GM21576 (cell line): Measurements from ENCODE around the gene PAIP2.
"Not testable (repeated sequence)": the region's sequence is repeated elsewhere in the genome, so short reads cannot be mapped to it uniquely, and the experiment has no call there.

Source experiments
- ATAC-seq: cut with Tn5 transposase; IDR thresholded peaks from one replicate; pipeline ENCODE4 v1.9.1; 2021; ENCODE audit warnings: mild to moderate bottlenecking, moderate library complexity; ENCODE audit not compliant: unreplicated experiment

PAIP2 gene

GRCh38 chr5:139377226-139377625 lies 35.6 kb downstream of the PAIP2 start:
- no peak for ATAC-seq

DNA sequence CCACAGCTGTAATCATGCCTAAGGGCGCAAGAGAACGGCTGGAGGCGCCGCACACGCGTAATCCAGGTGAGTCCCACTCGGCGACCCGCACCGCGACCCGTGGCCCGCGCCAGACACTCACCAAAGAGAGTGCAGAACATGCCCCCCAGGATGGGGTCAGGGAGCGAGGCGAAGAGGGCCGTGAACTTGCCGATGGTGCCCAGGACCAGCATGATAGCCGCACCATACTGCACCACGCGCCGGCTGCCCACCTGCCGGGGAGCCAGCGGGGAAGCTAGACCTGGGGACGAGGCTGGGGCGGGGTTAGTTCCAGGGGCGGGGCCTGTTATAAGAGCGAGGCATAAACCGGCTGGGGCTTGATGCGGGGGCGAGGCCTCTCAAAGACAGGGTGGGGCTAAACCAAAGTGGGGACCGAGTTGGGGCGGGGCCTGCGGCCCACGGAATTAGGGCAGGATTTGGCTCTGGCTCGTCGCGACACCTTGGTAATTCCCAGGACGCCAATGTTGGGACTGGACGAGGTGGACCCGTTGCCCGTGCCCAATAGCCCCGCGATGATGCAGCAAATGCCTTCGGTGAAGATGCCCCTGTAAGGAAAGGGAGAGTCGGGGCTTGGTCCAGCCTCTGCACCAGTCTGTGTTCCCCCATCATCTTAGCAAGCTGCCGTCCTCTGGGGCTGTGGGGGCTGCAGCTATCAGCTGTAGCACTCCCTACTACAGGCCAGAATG lies 36.6 kb downstream of the PAIP2 start:
- no peak for ATAC-seq

DNA sequence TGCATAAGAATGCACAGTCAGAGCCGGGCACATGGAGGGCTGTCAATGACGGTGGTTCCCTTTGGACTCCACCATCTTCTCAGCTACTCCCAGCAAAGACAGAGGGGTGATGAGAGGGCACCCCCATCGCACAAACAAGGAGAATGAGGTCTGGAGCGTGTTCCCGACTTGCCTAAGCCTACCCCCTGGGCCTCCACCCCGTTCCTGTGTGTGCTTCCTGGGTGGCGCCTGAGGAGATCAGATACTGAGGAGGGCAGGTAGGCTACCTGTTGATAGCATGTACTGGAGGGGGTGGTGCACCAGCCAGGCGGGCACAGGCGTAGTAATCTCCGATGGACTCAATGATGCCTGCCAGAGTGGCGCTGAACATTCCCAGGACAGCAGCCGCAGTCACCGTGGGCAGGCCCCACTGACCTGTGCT lies 37.3 kb downstream of the PAIP2 start:
- no peak for ATAC-seq

DNA sequence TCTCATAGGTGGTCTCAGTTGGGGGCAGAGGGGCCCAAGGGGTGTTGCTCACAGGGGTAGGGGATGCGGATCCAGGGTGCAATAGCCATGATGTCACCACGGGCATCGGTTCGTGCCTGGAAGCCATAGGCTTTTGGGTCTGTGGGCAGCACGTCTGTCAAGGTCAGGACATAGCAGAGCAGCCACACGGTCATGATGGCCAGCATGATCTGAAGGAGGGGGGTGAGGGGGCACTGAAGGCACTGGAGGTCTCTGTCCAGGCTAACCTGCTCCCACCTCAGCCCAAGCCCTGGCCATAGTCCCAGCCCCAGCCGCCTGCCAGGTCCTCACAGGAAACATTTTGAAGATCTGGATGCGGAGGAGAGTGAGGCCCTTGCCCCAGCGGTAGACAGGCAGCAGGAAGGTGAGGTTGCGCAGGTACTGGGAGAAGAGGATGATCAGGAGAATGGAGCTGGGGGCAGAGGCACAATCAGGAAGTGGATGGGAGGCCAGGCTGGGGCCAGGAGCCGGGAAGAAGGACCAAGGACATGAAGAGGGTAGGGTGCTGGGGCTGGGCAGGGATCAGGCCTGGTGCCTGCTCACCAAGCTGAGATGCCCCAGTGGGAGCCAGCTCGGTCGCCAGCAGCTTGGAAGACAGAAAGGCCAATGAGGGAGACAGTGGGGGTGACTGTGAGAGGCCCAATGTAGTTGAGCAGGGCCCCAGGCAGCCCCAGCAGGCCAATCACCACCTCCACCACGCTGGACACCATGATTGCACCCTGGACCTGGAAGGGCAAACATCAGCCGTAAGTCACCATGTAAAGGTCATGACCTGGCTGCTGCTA lies 38.2 kb downstream of the PAIP2 start:
- ATAC-seq, result no peak

- ATAC-seq, result no peak
These were observed 40.4 kb downstream of the PAIP2 start for GRCh38 chr5:139381837-139382761.

DNA sequence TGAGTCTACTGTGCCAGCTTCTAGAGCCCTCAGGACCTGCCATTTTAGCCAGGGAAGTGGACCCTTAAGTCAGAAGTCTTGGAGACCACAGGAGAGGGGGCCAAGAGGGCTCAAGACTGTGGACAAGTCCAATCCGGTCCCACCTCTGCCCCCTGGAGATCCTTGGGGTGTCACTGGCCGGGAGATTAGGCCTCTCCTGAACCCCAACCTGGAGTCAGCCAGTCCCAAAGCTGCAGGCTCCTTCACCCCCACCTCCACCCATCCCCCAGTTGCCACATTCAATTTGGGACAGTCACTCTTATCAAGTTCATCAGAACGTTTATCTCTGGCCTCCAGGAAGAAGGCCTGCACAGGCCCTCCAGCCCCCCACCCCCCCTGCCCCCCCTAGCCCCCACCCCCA lies 41.2 kb downstream of the PAIP2 start:
- ATAC-seq, result no peak

DNA sequence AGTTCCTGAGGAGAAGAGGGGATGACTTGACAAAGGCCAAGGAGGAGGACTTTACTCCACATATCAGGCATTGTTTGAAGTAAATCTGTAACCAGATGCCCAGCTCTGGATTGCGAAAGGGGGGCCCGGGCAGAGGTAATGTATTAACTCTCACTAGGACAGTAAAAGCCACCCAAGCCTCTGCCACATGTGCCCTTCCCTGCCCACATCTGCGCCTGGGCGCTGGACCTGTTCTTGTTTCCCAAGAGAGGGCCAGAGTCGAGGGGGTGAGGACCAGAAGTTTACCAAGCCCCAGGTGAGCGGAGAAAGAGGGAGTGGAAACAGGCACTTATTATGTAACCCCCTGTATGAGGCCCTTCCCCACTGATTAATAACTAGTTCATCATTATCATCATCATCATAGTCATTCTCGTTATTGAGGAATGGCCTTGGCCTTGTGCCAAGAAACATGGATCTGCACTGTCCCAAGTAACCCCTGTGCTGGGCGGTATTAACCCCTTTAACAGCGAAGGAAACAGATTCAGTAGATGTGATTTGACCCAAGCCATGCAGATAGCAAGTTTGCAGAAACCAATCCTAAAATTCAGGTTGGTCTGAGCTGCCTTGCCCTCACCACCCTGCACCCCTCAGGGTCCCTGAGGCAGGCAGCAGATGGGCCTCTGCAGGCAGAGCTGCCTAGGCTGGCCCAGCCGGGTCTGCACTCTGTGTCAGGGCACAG lies 41.8 kb downstream of the PAIP2 start, which contains the start of gene SLC23A1:
Gene SLC23A1, minus strand, starts transcription at position 23 of the 718 bp plus-strand sequence. CDS start 44 bp downstream, outside the sequence.
- ATAC-seq, result no peak

GRCh38 chr5:139383993-139384590 lies 42.4 kb downstream of the PAIP2 start:
- ATAC-seq, result no peak

DNA sequence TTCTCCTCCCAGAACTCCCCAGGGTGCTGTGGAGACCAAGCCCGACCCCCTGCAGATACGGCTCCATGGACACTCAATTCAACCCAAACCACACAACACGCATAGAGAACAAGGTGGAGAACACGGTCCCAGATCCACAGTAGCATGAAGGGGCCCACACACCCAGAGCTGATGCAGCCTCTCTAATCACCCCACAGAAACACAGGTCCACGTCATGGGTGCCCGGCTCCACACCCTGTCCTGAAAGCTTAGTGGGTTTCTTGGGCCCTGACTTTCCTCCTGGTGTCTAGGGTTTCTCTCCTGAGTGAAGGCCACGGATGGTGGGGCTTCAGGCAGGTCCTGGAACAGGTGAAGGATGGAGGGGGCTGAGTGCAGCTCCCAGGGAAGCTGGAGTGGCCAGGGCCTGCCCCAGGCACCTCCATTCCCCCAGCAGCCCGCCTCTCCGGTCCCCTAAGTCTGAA lies 43.0 kb downstream of the PAIP2 start:
- ATAC-seq, result no peak

DNA sequence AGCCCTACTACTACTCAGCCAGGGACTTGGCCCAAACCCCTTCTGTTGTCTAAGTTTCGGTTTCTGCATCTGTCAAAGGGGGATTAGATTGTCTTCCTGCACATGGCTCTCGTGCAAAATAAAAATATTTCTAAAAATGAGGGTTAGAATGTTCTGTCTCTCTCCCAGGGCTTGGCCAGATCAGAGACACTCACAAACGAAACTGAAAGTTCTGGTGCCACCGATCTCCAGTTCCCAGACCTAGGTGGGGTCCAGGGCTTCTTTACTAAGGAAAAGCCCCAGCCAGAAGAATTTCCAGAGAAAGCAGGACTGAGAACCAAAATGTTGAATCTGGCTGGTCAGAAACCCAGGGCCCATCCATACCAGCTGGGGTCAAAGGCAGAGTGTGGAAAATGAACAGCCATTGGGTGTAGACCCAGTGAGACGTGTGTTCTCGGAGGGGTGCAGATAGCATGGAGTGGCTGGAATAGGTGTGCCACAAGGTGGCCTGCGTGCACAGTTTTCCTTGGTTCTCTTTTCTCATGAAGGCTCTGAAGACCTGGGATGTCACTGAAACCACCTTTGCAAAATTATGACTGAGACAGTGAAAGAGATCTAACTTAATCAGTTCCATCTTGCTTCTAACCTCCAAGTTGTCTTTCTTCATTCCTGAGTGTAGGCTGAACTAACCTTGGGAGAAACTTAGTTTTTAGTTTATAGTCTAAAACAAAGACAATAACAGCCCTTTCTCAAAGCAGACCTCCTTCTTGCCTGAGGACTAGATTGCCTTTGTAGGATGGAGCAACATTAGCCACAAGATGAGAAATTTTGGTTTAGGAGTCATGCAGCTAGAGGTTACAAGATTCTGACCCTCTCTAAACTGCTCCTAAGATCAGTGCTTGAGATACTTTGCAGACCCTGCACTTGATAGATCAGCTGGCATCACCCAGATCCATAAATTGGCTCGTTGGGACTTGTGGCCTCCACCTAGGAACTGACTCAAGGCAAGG lies 43.7 kb downstream of the PAIP2 start:
- no peak for ATAC-seq

GRCh38 chr5:139386050-139386438 lies 44.4 kb downstream of the PAIP2 start:
- no peak for ATAC-seq

GRCh38 chr5:139386956-139387355 lies 45.3 kb downstream of the PAIP2 start:
- ATAC-seq, result not testable (repeated sequence)

GRCh38 chr5:139387611-139388197 lies 46.0 kb downstream of the PAIP2 start:
- no peak for ATAC-seq

DNA sequence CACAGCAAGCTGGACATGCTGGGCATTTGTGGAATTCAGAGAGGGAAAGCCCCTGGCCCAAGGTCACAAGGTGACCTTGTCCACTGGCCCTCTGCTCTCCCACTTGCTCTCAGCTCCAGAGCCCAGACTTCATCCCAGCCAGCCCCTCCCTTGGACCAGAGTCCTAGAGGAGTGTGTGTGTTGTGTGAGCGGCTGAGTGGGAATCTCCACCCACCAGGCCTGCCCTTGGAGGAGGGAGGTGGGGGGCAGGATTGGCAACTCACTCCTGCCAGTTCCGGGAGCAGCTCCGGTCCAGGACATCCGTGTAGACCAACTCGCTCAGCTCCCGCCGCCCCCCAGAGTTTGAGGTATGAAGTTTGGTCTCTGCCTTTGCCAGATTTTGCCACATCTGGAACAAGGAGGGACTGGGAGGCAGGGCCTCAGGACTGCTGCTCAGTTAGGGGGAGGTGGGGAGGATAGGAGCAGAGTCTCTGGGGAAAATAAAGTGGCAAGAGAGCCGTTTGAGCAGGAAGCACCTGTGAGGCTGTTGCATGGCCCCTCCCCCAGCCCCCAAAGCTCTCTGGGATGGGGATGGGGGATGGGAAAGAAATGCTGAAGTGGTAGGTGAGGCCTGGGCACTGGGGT lies 46.7 kb downstream of the PAIP2 start:
- ATAC-seq, result no peak

DNA sequence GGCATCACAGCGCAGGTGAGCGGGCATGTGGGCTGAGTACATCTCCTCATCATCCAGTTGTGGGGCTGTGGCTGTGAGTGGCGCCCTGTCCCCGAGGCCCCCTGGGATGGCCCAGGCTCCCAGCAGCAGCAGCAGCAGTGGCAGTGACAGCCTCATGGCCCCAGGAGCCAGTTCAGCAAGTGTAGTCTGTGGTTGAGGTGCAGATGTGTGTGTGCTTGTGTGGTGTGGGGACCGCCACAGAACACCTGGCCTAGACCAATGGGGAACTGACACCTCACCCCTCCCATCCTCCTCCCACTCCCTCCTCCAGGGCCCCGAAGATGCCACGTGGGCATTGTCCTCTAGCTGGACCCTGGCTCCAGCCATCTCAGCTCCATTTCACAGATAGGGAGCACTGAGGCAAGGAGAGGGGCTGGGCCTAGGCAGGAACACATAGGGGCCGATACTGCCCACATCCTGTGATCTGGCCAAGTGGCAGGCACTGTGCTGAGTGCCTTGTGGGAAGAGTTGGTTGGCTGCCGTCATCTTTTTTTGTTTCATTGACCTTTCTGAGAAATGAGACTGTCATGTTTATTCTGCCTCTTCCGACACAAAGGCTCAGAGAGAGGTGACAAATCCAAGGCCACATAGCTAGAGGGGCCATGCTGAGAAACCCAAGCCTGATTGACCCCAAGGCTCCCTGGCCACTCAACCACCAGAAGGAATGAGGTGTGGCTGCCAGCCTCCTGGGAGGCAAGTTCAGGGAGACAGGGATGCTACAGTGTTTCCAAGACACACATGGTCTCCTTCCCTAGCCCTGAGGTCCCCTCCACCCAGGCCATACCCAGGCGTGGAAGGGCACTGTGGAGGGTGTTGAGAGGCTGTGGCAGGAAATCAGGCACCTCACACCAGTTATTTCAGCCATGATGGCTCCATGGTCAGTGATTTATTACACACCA lies 48.3 kb downstream of the PAIP2 start, which contains the start of gene MZB1:
Gene MZB1, minus strand, starts transcription at position 213 of the 938 bp plus-strand sequence. Its CDS starts 57 bp downstream, at position 156.
- ATAC-seq, result peak; percentile 34
